WTC11 (cell line): Measurements from ENCODE around the gene GNAS. TPM values are rescaled to one million over a fixed set of nuclear protein-coding genes. Genes with fewer than 3 reads are reported as not detected.

Experiments
- ATAC-seq: fragments of 200-7000 bp; cut with Tn5 transposase; 2 replicates; pipeline ENCODE4 v1.10.0; 2021; ENCODE audit warnings: mild to moderate bottlenecking, moderate library complexity
- CTCF ChIA-PET: fragments of 300-600 bp; sonication (Branson Sonifier 250); formaldehyde crosslinking; loops from one replicate; lab custom pipeline; 2021; ENCODE audit warnings: antibody characterized with exemption; lab: Charles Lee
- POLR2A ChIA-PET: fragments of 350-600 bp; sonication (Branson Sonifier 250); formaldehyde crosslinking; loops from one replicate; lab custom pipeline; 2021; ENCODE audit warnings: antibody characterized with exemption; lab: Charles Lee
- DNase-seq: peaks from one replicate; pipeline ENCODE4 v3.0.0; 2021; ENCODE audit warnings: low spot score
- H3K27ac Mint-ChIP-seq: 2 replicates; pipeline ENCODE4 v1.8.0; 2021; ENCODE audit warnings: mixed read lengths
- H3K27me3 Mint-ChIP-seq: 2 replicates; pipeline ENCODE4 v1.8.0; 2021; ENCODE audit warnings: low read depth, mild to moderate bottlenecking, moderate library complexity, mixed read lengths
- H3K36me3 Mint-ChIP-seq: 2 replicates; pipeline ENCODE4 v1.8.0; 2021; ENCODE audit warnings: mixed read lengths
- H3K4me1 Mint-ChIP-seq: 2 replicates; pipeline ENCODE4 v1.8.0; 2022; ENCODE audit warnings: mixed read lengths
- H3K4me3 Mint-ChIP-seq: 2 replicates; pipeline ENCODE4 v1.8.0; 2021; ENCODE audit warnings: mild to moderate bottlenecking, moderate library complexity, mixed read lengths
- H3K9me3 Mint-ChIP-seq: 2 replicates; pipeline ENCODE4 v1.8.0; 2021; ENCODE audit warnings: mixed read lengths
- ATF3 ChIP-seq: sonication (generic); formaldehyde crosslinking; conservative IDR thresholded peaks from 2 replicates; pipeline ENCODE4 v1.8.1; 2022; ENCODE audit warnings: mild to moderate bottlenecking, missing genetic modification reagents
- CTCF ChIP-seq: fragments of 200-600 bp; IDR thresholded peaks from 2 replicates; pipeline ENCODE4 v1.8.0; 2022; ENCODE audit warnings: antibody characterized with exemption
- E2F1 ChIP-seq: sonication (generic); formaldehyde crosslinking; IDR thresholded peaks from 2 replicates; pipeline ENCODE4 v1.8.0; 2022; ENCODE audit warnings: mild to moderate bottlenecking, missing genetic modification reagents
- MAX ChIP-seq: sonication (generic); formaldehyde crosslinking; IDR thresholded peaks from 2 replicates; pipeline ENCODE4 v1.8.0; 2022; ENCODE audit warnings: mild to moderate bottlenecking, missing genetic modification reagents
- MXD4 ChIP-seq: fragments of 250-450 bp; sonication (Bioruptor Pico); IDR thresholded peaks from 2 replicates; pipeline ENCODE4 v1.8.0; 2021; ENCODE audit warnings: mild to moderate bottlenecking, moderate library complexity, borderline replicate concordance
- NFATC4 ChIP-seq: fragments of 250-450 bp; sonication (Bioruptor Pico); IDR thresholded peaks from 2 replicates; pipeline ENCODE4 v1.9.0; 2021; ENCODE audit warnings: mild to moderate bottlenecking
- NFYB ChIP-seq: sonication (generic); formaldehyde crosslinking; conservative IDR thresholded peaks from 2 replicates; pipeline ENCODE4 v1.8.0; 2022; ENCODE audit warnings: low read depth, missing genetic modification reagents
- NR2C2 ChIP-seq: sonication (generic); formaldehyde crosslinking; IDR thresholded peaks from 2 replicates; pipeline ENCODE4 v1.8.0; 2022; ENCODE audit warnings: mild to moderate bottlenecking, missing genetic modification reagents
- OVOL2 ChIP-seq: fragments of 250-450 bp; sonication (Bioruptor Pico); IDR thresholded peaks from 2 replicates; pipeline ENCODE4 v1.9.0; 2021; ENCODE audit warnings: mild to moderate bottlenecking, borderline replicate concordance
- SP1 ChIP-seq: sonication (generic); formaldehyde crosslinking; conservative IDR thresholded peaks from 2 replicates; pipeline ENCODE4 v1.8.1; 2022; ENCODE audit warnings: missing genetic modification reagents
- TP53 ChIP-seq: sonication (generic); formaldehyde crosslinking; IDR thresholded peaks from 2 replicates; pipeline ENCODE4 v1.8.1; 2023; ENCODE audit warnings: mild to moderate bottlenecking, missing genetic modification reagents
- USF2 ChIP-seq: sonication (generic); formaldehyde crosslinking; IDR thresholded peaks from 2 replicates; pipeline ENCODE4 v1.8.1; 2023; ENCODE audit warnings: mild to moderate bottlenecking, missing genetic modification reagents, moderate library complexity
- ZNF317 ChIP-seq: sonication (generic); formaldehyde crosslinking; IDR thresholded peaks from 2 replicates; pipeline ENCODE4 v1.8.1; 2023; ENCODE audit warnings: low read depth, mild to moderate bottlenecking, moderate library complexity, missing genetic modification reagents, borderline replicate concordance
- ZNF396 ChIP-seq: fragments of 250-450 bp; sonication (Bioruptor Pico); IDR thresholded peaks from 2 replicates; pipeline ENCODE4 v1.8.0; 2021; ENCODE audit warnings: mild to moderate bottlenecking, moderate library complexity, borderline replicate concordance
- ZNF416 ChIP-seq: fragments of 250-450 bp; sonication (Bioruptor Pico); IDR thresholded peaks from 2 replicates; pipeline ENCODE4 v1.9.0; 2021; ENCODE audit warnings: mild to moderate bottlenecking, inconsistent platforms
- total RNA-seq: library from RNA; stranded (reverse); gene quantifications from 3 replicates; pipeline ENCODE4 v1.2.3, GENCODE V29; 2021

The GNAS gene
- total RNA-seq, 1 experiment from 2014 or later, result 868 TPM

GRCh38 chr20:58850693-58851174, 1.8 kb upstream of the GNAS start, which contains the start of gene GNAS-AS1 (continued):
- TF ChIP-seq E2F1 (CRISPR knock-in tag), result no peak
- TF ChIP-seq NFYB (CRISPR knock-in tag), result peak; percentile 86
- no peak for TF ChIP-seq USF2 (CRISPR knock-in tag)

- H3K4me3 Mint-ChIP-seq, result peak overlapping the region; percentile 74
- ChIA-PET POLR2A (interaction anchor here (0.6 to 2.6 kb wide), 8 partner anchors 8 to 231 kb away, joined by 3 to 14 read pairs (median 4); partner anchors contain the start of gene STX16), CTCF (interaction anchor here (0.6 to 3.6 kb wide), 18 partner anchors 8 to 644 kb away, joined by 3 to 50 read pairs (median 4); partner anchors contain the start of gene STX16)
- peak overlapping the region; percentile 94; the same call in 1 of the 2 replicates for H3K27ac Mint-ChIP-seq
- H3K36me3 Mint-ChIP-seq, result peaks cover 32% of the 10 kb centered on the region
- peaks cover 54% of the 10 kb centered on the region for H3K27me3 Mint-ChIP-seq
- peak; percentile 7 for ATAC-seq
- DNase-seq, result peak; percentile 43
- H3K4me1 Mint-ChIP-seq, result peaks cover 72% of the 10 kb centered on the region
- no peak for TF ChIP-seq CTCF
- TF ChIP-seq ZNF416 (CRISPR knock-in tag), result no peak
- 0 out of 2 replicates have a peak, but pooled peaks have one; percentile 15 for TF ChIP-seq MAX
- H3K9me3 Mint-ChIP-seq, result no peaks in the 10 kb centered on the region
Observed at GRCh38 chr20:58851221-58851968, 1.1 kb upstream of the GNAS start.

GRCh38 chr20:58851969-58852458, 502 bp upstream of the GNAS start:
- H3K27ac Mint-ChIP-seq, result peak overlapping the region; percentile 94
- ChIA-PET POLR2A (interaction anchor here (0.6 to 2.6 kb wide), 10 partner anchors 9 to 232 kb away, joined by 3 to 14 read pairs (median 4); partner anchors contain the start of gene STX16), CTCF (interaction anchor here (0.6 to 3.6 kb wide), 22 partner anchors 8 to 632 kb away, joined by 3 to 50 read pairs (median 5); partner anchors contain the start of genes NPEPL1 and STX16)
- peaks cover 29% of the 10 kb centered on the region for H3K36me3 Mint-ChIP-seq
- H3K9me3 Mint-ChIP-seq, result no peaks in the 10 kb centered on the region
- peak overlapping the region; percentile 74 for H3K4me3 Mint-ChIP-seq
- peaks cover 60% of the 10 kb centered on the region for H3K27me3 Mint-ChIP-seq
- DNase-seq, result no peak
- ATAC-seq, result no peak
- TF ChIP-seq ATF3 (CRISPR knock-in tag) (no peak), NFATC4 (CRISPR knock-in tag) (no peak), TP53 (CRISPR knock-in tag) (no peak), ZNF317 (CRISPR knock-in tag) (no peak), ZNF396 (CRISPR knock-in tag) (no peak)
- H3K4me1 Mint-ChIP-seq, result peaks cover 73% of the 10 kb centered on the region

GRCh38 chr20:58853466-58853865, 950 bp downstream of the GNAS start:
- Mint-ChIP-seq H3K27me3 (peaks cover 72% of the 10 kb centered on the region), H3K27ac (no peak overlapping the region), H3K4me1 (peaks cover 67% of the 10 kb centered on the region), H3K4me3 (peak overlapping the region; percentile 75), H3K9me3 (no peaks in the 10 kb centered on the region), H3K36me3 (peaks cover 16% of the 10 kb centered on the region)
- TF ChIP-seq SP1, result no peak
- TF ChIP-seq OVOL2 (CRISPR knock-in tag), result no peak
- no peak for TF ChIP-seq MXD4 (CRISPR knock-in tag)
- TF ChIP-seq NR2C2 (CRISPR knock-in tag), result no peak
- POLR2A ChIA-PET, result interaction anchor here (2.3 to 2.6 kb wide), 2 partner anchors 10 to 203 kb away, joined by 7 to 14 read pairs; partner anchors contain the start of gene STX16
- no peak for ATAC-seq
- CTCF ChIA-PET, result interaction anchor here (0.8 to 3.6 kb wide), 11 partner anchors 10 to 372 kb away, joined by 3 to 50 read pairs (median 8); partner anchors contain the start of gene STX16
- no peak for DNase-seq
